HCT116 (cell line): ENCODE data around the gene SLC12A3. TPM values are rescaled to one million over a fixed set of nuclear protein-coding genes. Genes with fewer than 3 reads are reported as not detected.

Experiments used
- ATAC-seq: fragments of 200-7000 bp; cut with Tn5 transposase; 2 replicates; pipeline ENCODE4 v1.9.1; 2020; ENCODE audit warnings: mild to moderate bottlenecking, moderate library complexity
- BruUV-seq: library from RNA; stranded (reverse); fragments of 400-500 nt; replicated peaks from 2 replicates; lab custom pipeline; 2021; lab: Mats Ljungman, UMichigan
- CTCF ChIA-PET: fragments of 300-600 bp; sonication (Branson Sonifier 250); formaldehyde crosslinking; loops from one replicate; lab custom pipeline; 2021; ENCODE audit warnings: antibody characterized with exemption; lab: Charles Lee
- POLR2A ChIA-PET: fragments of 300-600, 350-600 bp; sonication (Branson Sonifier 250); formaldehyde crosslinking; loops from one replicate; lab custom pipeline; 2021; ENCODE audit warnings: antibody characterized with exemption; lab: Charles Lee
- RAD21 ChIA-PET, 2 experiments: fragments of 300-600 bp; sonication (Branson Sonifier 250); formaldehyde crosslinking; loops; one replicate each; lab custom pipeline; 2023; ENCODE audit warnings: low total read pairs in 2 of 2; ENCODE audit not compliant: uncharacterized antibody in 2 of 2, unreplicated experiment in 2 of 2, low non-redundant PET in 1 of 2; lab: Charles Lee
- DNase-seq: peaks from one replicate; pipeline ENCODE4 v3.0.0-alpha.2; 2010; ENCODE audit warnings: low read depth, low spot score
- H2AFZ ChIP-seq: fragments of 200-600 bp; shearing (Covaris generic), sonication (generic); 2 replicates; pipeline ENCODE4 v1.6.1; 2017; ENCODE audit warnings: low read depth, mixed run types, mixed read lengths, antibody characterized with exemption, low read length; ENCODE audit not compliant: poor library complexity, severe bottlenecking
- H3K27ac ChIP-seq: 2 replicates; pipeline ENCODE4 v1.5.1; 2012; ENCODE audit warnings: low read depth, low read length
- H3K27me3 ChIP-seq: fragments of 200-600 bp; sonication (generic); 2 replicates; pipeline ENCODE4 v1.6.1; 2016; ENCODE audit warnings: mixed run types, low read length, mixed read lengths; ENCODE audit not compliant: insufficient read depth
- H3K36me3 ChIP-seq, 2 experiments: fragments of 200-500 bp in 1 of 2; fragments of 200-600 bp in 1 of 2; sonication (Bioruptor generic) in 1 of 2; sonication (generic) in 1 of 2; 2 replicates each; pipeline versions ENCODE4 v1.5.1 to v1.6.1; 2014 to 2016; ENCODE audit warnings: low read length in 2 of 2, inconsistent platforms in 1 of 2, mixed read lengths in 1 of 2, mixed run types in 1 of 2; ENCODE audit not compliant: insufficient read depth in 2 of 2, control insufficient read depth in 1 of 2
- H3K4me1 ChIP-seq, 2 experiments: fragments of 200-600 bp in 1 of 2; sonication (generic) in 1 of 2; 2 replicates each; pipeline versions ENCODE4 v1.5.1 to v1.6.1; 2012 to 2017; ENCODE audit warnings: low read length in 2 of 2, inconsistent platforms in 1 of 2, mild to moderate bottlenecking in 1 of 2, mixed read lengths in 1 of 2, mixed run types in 1 of 2, moderate library complexity in 1 of 2; ENCODE audit not compliant: insufficient read depth in 2 of 2, control insufficient read depth in 1 of 2
- H3K4me2 ChIP-seq: fragments of 200-600 bp; sonication (generic); 2 replicates; pipeline ENCODE4 v1.6.1; 2017; ENCODE audit warnings: mixed run types, low read length, mixed read lengths
- H3K4me3 ChIP-seq, 2 experiments: fragments of 200-600 bp in 1 of 2; sonication (generic) in 1 of 2; replicated peaks in 1 of 2; 2 replicates each; pipeline ENCODE4 v1.5.1; 2011 to 2016; ENCODE audit warnings: low read length in 2 of 2, control low read depth in 1 of 2, low read depth in 1 of 2, mild to moderate bottlenecking in 1 of 2, mixed read lengths in 1 of 2, mixed run types in 1 of 2
- H3K79me2 ChIP-seq: fragments of 200-600 bp; sonication (generic); 2 replicates; pipeline ENCODE4 v1.6.1; 2017; ENCODE audit warnings: mild to moderate bottlenecking, mixed run types, low read length, moderate library complexity, mixed read lengths; ENCODE audit not compliant: insufficient read depth
- H3K9ac ChIP-seq: fragments of 200-600 bp; sonication (generic); 2 replicates; pipeline ENCODE4 v1.6.1; 2016; ENCODE audit warnings: low read length, mixed read lengths
- H3K9me2 ChIP-seq: fragments of 200-600 bp; sonication (generic), shearing (Covaris generic); 2 replicates; pipeline ENCODE4 v1.6.1; 2017; ENCODE audit warnings: mixed run types, mild to moderate bottlenecking, moderate library complexity; ENCODE audit not compliant: insufficient read depth
- H3K9me3 ChIP-seq, 2 experiments: fragments of 200-500 bp in 1 of 2; fragments of 200-600 bp in 1 of 2; sonication (Bioruptor generic) in 1 of 2; sonication (generic) in 1 of 2; 2 replicates each; pipeline ENCODE4 v1.6.1; 2014 to 2017; ENCODE audit warnings: low read length in 2 of 2, mixed read lengths in 2 of 2, inconsistent platforms in 1 of 2, low read depth in 1 of 2, mild to moderate bottlenecking in 1 of 2, mixed run types in 1 of 2, moderate library complexity in 1 of 2; ENCODE audit not compliant: control insufficient read depth in 1 of 2, insufficient read depth in 1 of 2
- H4K20me1 ChIP-seq: fragments of 200-600 bp; sonication (generic), shearing (Covaris generic); 2 replicates; pipeline ENCODE4 v1.6.1; 2017; ENCODE audit warnings: mixed run types, mild to moderate bottlenecking, moderate library complexity; ENCODE audit not compliant: insufficient read depth
- ATF3 ChIP-seq: IDR thresholded peaks from 2 replicates; pipeline ENCODE4 v1.6.1; 2012
- CBX3 ChIP-seq: IDR thresholded peaks from 2 replicates; pipeline ENCODE4 v1.6.1; 2012; ENCODE audit warnings: low read depth
- CEBPB ChIP-seq: IDR thresholded peaks from 2 replicates; pipeline ENCODE4 v1.6.1; 2012; ENCODE audit warnings: low read depth
- EGR1 ChIP-seq: IDR thresholded peaks from 2 replicates; pipeline ENCODE4 v1.6.1; 2012; ENCODE audit warnings: low read depth
- EZH2 ChIP-seq: fragments of 200-600 bp; sonication (generic); IDR thresholded peaks from 2 replicates; pipeline ENCODE4 v1.6.1; 2017; ENCODE audit warnings: antibody characterized with exemption, mixed run types
- EZH2phosphoT487 ChIP-seq: fragments of 200-600 bp; IDR thresholded peaks from 2 replicates; pipeline ENCODE4 v1.6.1; 2018; ENCODE audit warnings: antibody characterized with exemption, borderline replicate concordance
- FOSL1 ChIP-seq: IDR thresholded peaks from 2 replicates; pipeline ENCODE4 v1.6.1; 2012; ENCODE audit warnings: low read depth
- JUND ChIP-seq: IDR thresholded peaks from 2 replicates; pipeline ENCODE4 v1.6.1; 2012
- POLR2A ChIP-seq: IDR thresholded peaks from 2 replicates; pipeline ENCODE4 v1.7.0; 2011; ENCODE audit warnings: borderline replicate concordance; ENCODE audit not compliant: insufficient read depth, insufficient read length; ENCODE audit errors: extremely low read depth
- POLR2AphosphoS5 ChIP-seq: IDR thresholded peaks from 2 replicates; pipeline ENCODE4 v1.6.1; 2011; ENCODE audit warnings: mild to moderate bottlenecking, low read depth, low read length, moderate library complexity
- RAD21 ChIP-seq: IDR thresholded peaks from 2 replicates; pipeline ENCODE4 v1.6.1; 2012; ENCODE audit warnings: low read depth, mild to moderate bottlenecking
- REST ChIP-seq: IDR thresholded peaks from 2 replicates; pipeline ENCODE4 v1.6.1; 2012; ENCODE audit warnings: low read depth
- SIN3A ChIP-seq: IDR thresholded peaks from 2 replicates; pipeline ENCODE4 v1.6.1; 2012; ENCODE audit warnings: low read depth
- SP1 ChIP-seq: IDR thresholded peaks from 2 replicates; pipeline ENCODE4 v1.6.1; 2012; ENCODE audit warnings: low read depth
- SRF ChIP-seq: IDR thresholded peaks from 2 replicates; pipeline ENCODE4 v1.6.1; 2012; ENCODE audit warnings: low read depth
- TCF7L2 ChIP-seq: IDR thresholded peaks from 2 replicates; pipeline ENCODE4 v1.7.0; 2011; ENCODE audit warnings: borderline replicate concordance, inconsistent platforms; ENCODE audit not compliant: insufficient read depth, insufficient read length; ENCODE audit errors: extremely low read depth
- YY1 ChIP-seq: IDR thresholded peaks from 2 replicates; pipeline ENCODE4 v1.6.1; 2011; ENCODE audit warnings: low read length, low read depth, moderate library complexity, mild to moderate bottlenecking; ENCODE audit not compliant: insufficient replicate concordance; ENCODE audit errors: extremely low read depth
- ZBTB33 ChIP-seq: IDR thresholded peaks from 2 replicates; pipeline ENCODE4 v1.6.1; 2011; ENCODE audit warnings: mild to moderate bottlenecking, low read length, moderate library complexity; ENCODE audit not compliant: insufficient replicate concordance; ENCODE audit errors: extremely low read depth
- ZFX ChIP-seq: fragments of 450-650 bp; IDR thresholded peaks from 2 replicates; pipeline ENCODE4 v1.6.1; 2017
- ZNF274 ChIP-seq: fragments of 200-500 bp; sonication (Bioruptor generic); IDR thresholded peaks from 2 replicates; pipeline ENCODE4 v1.6.1; 2014; ENCODE audit warnings: mild to moderate bottlenecking, low read depth, low read length, inconsistent platforms
- intact Hi-C: fragments of 100-400 bp; cut with micrococcal nuclease; formaldehyde crosslinking; loops from 2 replicates; pipeline ENCODE4 v1.10.0; 2022
- total RNA-seq: library from RNA; stranded (reverse); gene quantifications from one replicate; pipeline ENCODE4 v1.2.1, GENCODE V29; 2021; ENCODE audit not compliant: unreplicated experiment

Gene SLC12A3
- total RNA-seq, 1 experiment from 2014 or later: not detected

GRCh38 chr16:56939801-56940200 lies 74.8 kb downstream of the SLC12A3 start:
- H3K27ac ChIP-seq: no peak overlapping the region
- no peaks in the 10 kb centered on the region for H4K20me1 ChIP-seq
- CTCF ChIA-PET: no interaction called here
- POLR2A ChIA-PET: interaction anchor here (1.0 kb wide), 1 partner anchor 8 kb away, joined by 3 read pairs; no protein-coding TSS in a partner anchor
- intact Hi-C loops: loop anchor here (10.0 kb wide), 1 partner anchor 365 kb away; no protein-coding TSS in a partner anchor
- H3K27me3 ChIP-seq: no peaks in the 10 kb centered on the region
- no peak for DNase-seq
- peaks cover 0 to under 1% of the 10 kb centered on the region in 2 experiments; a peak in 1 of 4 replicates for H3K4me1 ChIP-seq
- BruUV-seq: no TSS peak
- peaks cover 79 to 89% of the 10 kb centered on the region in 2 experiments for H3K36me3 ChIP-seq
- H3K9me3 ChIP-seq: no peaks in the 10 kb centered on the region
- H3K4me2 ChIP-seq: no peak overlapping the region
- TF ChIP-seq EZH2 (no peak), CBX3 (no peak), ATF3 (no peak), POLR2A (no peak), FOSL1 (no peak), EZH2phosphoT487 (no peak), POLR2AphosphoS5 (no peak), CEBPB (no peak), EGR1 (no peak), SIN3A (no peak), SRF (no peak), REST (no peak), ZFX (no peak), SP1 (no peak), RAD21 (no peak), JUND (no peak), ZNF274 (no peak), ZBTB33 (no peak), YY1 (no peak), TCF7L2 (no peak)
- TF ChIP-seq, all 23 proteins: peak for 0
- Histone ChIP-seq H3K79me2 (peaks cover 26% of the 10 kb centered on the region), H2AFZ (no peak overlapping the region), H3K9me2 (no peaks in the 10 kb centered on the region), H3K4me3 (no peak overlapping the region), H3K9ac (no peak overlapping the region)
- RAD21 ChIA-PET: no interaction called here
- ATAC-seq: no peak
